Fibroblast of lung (primary cell): Measurements from ENCODE around the gene UBE2QL1.

Experiments used
- CTCF ChIP-seq, 2 donors: IDR thresholded peaks in 1 of 2; conservative IDR thresholded peaks in 1 of 2; 1 replicate in 1 of 2; 2 replicates in 1 of 2; pipeline ENCODE4 v1.5.1; 2011 to 2012; ENCODE audit warnings: low read length in 2 of 2, control low read depth in 1 of 2, inconsistent platforms in 1 of 2, low read depth in 1 of 2, mild to moderate bottlenecking in 1 of 2
- EZH2 ChIP-seq: IDR thresholded peaks from 2 replicates; pipeline ENCODE4 v1.5.1; 2012; ENCODE audit warnings: low read length, control low read depth, mild to moderate bottlenecking; ENCODE audit errors: missing control alignments

GRCh38 chr5:6492934-6493333 is 44.3 kb downstream of the UBE2QL1 start:
- TF ChIP-seq CTCF (conservative IDR thresholded peaks at IDR 0.05 in 1 of 2, IDR thresholded peaks at IDR 0.05 in 1 of 2; ENCODE audit: low read depth in 1 of 2, low read length in 2 of 2) (no peak), EZH2 (no peak)
